ENCODE results near the gene FN3K.

The FN3K gene

DNA sequence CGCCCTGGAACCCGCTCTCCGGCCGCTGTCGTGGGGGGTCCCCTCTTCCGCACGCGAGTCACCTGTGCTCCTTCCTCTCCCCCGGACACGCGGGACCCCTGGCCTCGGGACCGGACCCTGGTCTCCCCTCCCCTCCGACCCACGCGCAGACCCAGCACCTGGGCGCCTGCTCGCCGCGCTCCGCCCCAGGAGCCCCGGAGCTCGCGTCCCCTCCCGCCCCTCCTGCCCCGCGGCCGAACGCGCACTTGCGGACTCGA, 37.7 kb upstream of the FN3K start:
- no peak for TF ChIP-seq GATA3 (IDR thresholded peaks at IDR 0.05; ENCODE audit: low read depth, low read length)
- no peak for TF ChIP-seq GATA2 (IDR thresholded peaks at IDR 0.05; ENCODE audit: low read depth, low read length)

DNA sequence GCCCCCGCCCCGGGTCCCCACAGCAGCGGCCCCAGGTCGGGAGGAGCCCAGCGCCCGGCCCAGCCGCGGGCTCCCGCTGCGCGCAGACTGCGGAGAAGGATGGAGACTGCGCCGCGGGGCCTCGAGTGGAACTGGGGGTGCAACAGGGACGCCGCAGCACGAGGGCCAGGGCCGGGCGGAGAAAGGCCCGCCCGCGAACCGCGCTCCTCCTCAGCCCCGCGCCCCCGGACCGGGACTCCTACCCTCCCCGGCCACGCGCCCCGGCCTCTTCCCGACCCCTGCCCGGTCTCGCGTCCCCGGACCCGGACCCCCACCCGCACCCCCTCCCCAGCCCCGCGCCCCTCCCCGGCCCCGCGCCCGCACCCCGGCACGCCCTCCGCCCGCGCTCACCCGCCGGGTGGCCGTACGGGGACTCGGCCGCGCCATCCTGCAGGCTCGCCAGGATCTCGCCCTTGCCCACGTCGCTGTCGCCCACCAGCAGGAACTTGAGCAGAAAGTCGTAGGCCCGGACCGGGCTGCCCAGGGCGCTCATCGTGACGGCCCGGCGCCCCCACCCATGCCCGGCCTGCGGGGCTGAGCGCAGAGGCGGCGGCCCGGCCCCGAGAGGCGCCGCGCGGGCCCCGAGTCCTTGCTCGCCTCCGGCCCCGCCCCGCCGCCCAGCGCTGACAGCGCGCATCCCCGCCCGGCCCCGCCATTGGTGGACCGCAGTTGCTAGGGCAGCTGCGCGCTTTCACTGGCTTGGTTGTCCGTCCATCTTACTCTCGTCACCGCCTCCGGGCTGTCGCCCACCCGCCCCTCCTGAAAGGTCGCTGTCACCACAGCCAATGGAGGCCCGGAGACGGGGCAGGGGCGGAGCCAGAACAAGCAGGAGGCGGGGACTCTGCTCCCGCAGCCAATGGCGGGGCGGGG, 37.1 kb upstream of the FN3K start, which contains the start of gene RAB40B:
Gene RAB40B, minus strand, starts transcription at position 634 of the 909 bp plus-strand sequence. Its CDS starts 102 bp downstream, at position 532.
- TF ChIP-seq GATA3 (IDR thresholded peaks at IDR 0.05; ENCODE audit: low read depth, low read length), result no peak
- TF ChIP-seq GATA2 (IDR thresholded peaks at IDR 0.05; ENCODE audit: low read depth, low read length), result no peak

DNA sequence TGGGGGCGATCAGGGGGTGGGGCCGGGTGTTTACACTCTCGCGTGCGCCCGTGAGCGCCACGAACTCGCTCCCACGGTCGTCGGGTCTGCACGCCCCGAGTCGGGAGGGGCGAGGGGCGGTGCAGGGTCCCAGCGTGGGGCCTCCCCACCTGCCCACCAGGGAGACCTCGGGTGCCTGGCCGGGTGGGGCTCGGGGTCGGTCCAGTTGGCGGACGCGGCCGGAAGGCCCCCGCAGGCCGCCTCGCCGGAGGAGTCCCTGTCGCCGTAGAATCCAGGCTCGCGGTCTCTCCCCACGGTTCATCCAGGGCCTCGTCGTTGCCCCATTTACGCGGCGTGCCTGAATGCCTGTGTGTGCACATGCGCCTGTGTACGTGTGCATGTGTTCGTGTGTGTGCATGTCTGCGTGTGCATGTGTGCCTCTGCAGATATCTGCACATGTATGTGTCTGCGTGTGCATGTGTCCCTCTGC, 36.4 kb upstream of the FN3K start:
- TF ChIP-seq GATA2 (IDR thresholded peaks at IDR 0.05; ENCODE audit: low read depth, low read length), result no peak
- TF ChIP-seq GATA3 (IDR thresholded peaks at IDR 0.05; ENCODE audit: low read depth, low read length), result no peak

DNA sequence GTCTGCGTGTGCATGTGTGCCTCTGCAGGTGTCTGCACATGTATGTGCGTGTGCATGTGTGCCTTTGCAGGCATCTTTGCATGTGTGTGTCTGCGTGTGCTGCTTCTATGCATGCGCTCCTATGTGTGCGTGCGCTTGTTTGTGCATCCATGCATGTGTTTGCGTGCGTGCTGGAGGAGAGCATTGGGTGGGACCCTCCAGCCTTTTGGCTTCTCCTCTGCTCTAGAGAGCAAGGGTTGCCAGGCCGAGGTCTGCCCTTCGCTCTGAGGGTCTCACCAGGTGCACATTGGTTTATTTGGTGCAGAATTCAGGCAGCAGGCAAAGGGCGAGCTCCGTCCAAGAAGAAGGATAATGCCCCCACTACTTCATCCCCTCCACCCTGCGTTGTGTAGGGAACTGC, 35.9 kb upstream of the FN3K start:
- TF ChIP-seq GATA3 (IDR thresholded peaks at IDR 0.05; ENCODE audit: low read depth, low read length) (no peak), GATA2 (IDR thresholded peaks at IDR 0.05; ENCODE audit: low read depth, low read length) (no peak)

DNA sequence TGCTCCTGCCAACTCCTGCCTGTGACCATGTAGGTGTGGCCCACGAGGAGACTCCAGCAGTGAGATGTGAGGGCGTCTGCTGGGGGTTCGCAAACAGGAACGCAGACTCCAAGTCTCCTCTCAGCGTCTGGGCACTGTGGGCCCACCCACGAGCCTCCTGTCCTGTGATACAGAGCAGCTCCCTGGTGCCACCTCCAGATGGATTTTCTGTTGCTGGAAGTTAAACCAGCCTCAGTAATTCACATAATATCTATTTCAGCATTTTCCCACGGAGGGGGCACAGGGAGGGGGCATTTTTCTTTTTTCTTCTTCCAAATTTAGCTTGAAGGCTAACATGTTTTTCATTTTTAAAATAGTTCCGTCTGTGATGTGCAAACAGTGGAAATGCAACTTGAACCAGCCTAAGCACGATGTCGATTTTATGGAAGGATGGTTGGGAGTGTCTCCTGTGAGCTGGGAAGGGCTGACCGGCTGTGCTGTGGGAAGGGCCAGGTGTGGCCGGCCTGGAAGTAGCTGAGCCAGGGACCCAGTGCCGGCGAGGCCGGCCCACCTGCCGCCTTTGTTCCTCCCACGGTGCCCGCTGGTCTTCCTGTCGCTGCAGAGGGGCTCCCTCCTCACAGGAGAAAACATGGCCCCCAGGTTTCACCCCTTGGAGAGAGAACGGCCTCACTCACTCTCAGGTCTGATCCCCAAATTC, 33.0 kb upstream of the FN3K start:
- TF ChIP-seq GATA3 (IDR thresholded peaks at IDR 0.05; ENCODE audit: low read depth, low read length) (no peak), GATA2 (IDR thresholded peaks at IDR 0.05; ENCODE audit: low read depth, low read length) (no peak)

DNA sequence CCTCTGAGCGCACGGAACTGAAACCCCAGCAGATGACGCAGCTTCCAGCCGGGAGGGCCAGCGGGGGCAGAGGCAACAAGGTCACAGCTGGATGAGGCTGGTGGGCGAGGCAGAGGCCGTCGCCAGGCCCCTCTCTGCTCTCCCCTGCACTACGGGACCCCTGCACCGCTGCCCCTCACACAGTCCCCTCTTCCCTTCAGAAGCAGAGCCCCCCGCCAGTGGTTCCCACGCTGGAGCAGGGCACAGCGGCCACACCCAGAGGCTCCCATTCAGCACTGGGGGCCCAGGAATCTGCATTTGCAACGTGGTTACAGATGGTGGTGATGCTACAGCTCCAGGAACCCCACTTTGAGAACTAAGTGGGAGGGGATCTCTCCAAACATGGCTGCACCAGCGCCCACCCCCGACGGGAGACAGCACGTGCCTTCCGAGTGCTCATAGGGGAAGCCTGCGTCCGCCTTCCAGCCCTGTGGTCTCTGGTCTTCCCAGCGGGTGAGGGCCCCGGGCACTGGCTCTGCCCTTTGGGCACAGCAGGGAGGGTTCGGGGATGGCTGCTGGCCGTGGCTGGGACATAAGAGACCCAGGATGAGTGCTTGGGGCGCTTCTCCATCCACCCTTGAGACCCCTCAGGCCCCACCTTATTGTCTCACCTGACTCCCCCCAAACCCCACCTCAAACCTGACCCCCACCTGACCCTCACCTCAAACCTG, 32.2 kb upstream of the FN3K start:
- TF ChIP-seq GATA2 (IDR thresholded peaks at IDR 0.05; ENCODE audit: low read depth, low read length) (no peak), GATA3 (IDR thresholded peaks at IDR 0.05; ENCODE audit: low read depth, low read length) (no peak)

DNA sequence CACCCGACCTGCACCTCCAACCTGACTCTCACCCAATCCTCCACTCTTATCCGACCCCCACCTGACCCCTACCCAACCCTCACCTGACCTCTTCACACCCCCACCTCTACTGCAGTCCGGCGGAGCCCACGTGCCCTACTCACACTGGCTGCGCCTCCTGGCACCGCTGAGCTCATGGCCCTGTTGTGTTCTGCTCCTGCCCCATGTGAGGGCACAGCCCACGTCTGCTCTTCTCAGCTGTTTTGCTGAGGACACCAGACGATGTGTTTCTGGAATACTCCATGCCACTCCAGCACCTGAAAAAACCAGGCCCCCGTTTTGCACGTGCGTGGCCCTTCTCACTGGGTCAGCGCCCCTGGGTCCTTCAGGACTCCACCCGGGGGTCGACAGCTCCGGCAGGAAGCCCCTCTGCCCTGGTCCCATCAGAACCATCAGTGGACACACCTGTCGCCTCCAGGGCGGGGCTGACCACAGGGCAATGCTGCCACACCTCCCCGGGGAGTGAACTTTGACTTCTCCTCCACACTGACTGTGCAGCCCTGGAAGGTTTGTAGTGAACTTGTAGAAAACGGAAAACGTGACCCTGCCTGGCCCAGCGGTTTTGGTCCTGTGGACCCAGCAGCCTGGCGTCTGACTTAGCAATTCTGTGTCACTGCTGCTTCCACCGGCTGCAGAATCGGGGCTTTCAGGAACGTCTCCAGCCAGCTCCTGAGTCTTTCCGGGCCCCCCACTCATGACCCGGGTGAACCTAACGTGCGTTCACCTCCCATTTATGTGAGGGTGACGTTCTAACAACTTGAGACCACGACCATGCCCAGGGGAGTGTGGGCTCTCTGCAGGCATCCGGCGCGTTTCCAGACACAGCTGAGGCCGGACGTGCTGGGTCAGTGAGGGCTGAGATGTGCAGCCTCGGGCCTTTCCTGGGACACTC, 31.2 kb upstream of the FN3K start:
- no peak for TF ChIP-seq GATA3 (IDR thresholded peaks at IDR 0.05; ENCODE audit: low read depth, low read length)
- no peak for TF ChIP-seq GATA2 (IDR thresholded peaks at IDR 0.05; ENCODE audit: low read depth, low read length)

DNA sequence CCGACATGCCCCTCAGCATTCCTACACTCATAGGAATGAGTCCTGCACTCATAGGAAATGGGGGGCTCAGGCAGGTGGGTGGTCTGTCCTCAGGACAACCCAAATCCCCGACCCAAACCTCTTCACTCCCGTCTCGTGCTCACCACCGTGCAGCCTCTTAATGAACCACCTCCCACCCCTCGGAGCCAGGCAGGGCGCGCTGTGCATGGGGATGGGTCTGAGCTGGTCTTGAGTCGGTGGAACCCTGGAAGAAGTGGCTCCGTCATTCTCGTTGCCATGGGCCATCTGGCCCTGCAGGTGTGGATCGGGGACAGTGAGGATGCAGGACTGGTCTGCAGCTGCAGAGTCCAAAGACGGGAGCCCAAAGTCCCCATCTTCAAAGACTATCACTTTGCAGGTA, 30.5 kb upstream of the FN3K start:
- TF ChIP-seq GATA3 (IDR thresholded peaks at IDR 0.05; ENCODE audit: low read depth, low read length) (no peak), GATA2 (IDR thresholded peaks at IDR 0.05; ENCODE audit: low read depth, low read length) (no peak)

DNA sequence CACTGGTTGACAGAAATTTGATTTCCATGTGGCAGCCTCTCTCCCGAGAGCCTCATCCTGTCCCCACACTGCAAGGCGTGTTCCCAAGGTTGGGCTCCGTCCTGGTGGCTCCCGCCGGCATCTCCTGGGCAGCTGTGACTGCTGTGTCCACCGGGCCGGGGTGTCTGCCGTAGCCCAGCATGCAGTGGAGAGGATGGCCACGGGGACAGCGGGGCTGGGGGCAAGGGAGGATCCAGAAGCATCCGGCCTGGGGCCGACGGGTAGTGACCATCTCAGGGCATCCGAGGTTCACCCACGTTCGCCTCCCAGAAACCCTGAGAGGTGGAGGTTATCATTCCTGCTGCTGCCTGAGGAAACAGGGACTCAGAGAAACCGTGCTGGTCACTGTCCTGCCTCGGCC, 29.7 kb upstream of the FN3K start:
- TF ChIP-seq GATA3 (IDR thresholded peaks at IDR 0.05; ENCODE audit: low read depth, low read length), result no peak
- TF ChIP-seq GATA2 (IDR thresholded peaks at IDR 0.05; ENCODE audit: low read depth, low read length), result no peak

DNA sequence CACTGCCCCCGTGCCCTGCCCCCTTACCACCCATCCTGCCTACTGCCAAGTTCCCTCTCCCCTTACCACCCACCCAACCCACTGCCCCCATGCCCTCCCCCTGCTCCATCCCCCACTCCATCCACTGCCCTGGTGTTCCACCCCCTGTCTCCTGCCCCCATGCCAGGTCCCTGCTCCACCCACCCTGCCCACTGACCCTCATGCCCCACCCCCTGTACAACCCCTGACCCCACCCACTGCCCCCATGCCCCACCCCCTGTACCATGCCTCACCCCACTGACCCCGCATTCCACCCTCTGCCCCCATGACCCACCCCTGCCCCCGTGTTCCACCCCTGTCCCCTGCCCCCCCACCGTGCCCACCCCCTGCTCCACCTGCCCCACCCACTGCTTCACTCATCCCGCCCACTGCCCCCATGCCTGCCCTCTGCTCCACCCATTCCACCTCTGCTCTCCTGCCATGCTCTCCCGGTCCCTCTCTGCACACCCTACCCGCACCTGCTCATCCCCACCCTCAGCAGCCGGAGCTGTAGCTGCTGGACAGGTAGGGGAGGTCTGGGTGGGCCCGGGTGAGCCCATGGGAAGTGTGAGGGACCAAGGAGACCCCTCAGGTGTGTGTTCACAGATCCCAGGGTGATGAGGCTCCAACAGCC, 26.3 kb upstream of the FN3K start:
- TF ChIP-seq GATA2 (IDR thresholded peaks at IDR 0.05; ENCODE audit: low read depth, low read length) (no peak), GATA3 (IDR thresholded peaks at IDR 0.05; ENCODE audit: low read depth, low read length) (no peak)

DNA sequence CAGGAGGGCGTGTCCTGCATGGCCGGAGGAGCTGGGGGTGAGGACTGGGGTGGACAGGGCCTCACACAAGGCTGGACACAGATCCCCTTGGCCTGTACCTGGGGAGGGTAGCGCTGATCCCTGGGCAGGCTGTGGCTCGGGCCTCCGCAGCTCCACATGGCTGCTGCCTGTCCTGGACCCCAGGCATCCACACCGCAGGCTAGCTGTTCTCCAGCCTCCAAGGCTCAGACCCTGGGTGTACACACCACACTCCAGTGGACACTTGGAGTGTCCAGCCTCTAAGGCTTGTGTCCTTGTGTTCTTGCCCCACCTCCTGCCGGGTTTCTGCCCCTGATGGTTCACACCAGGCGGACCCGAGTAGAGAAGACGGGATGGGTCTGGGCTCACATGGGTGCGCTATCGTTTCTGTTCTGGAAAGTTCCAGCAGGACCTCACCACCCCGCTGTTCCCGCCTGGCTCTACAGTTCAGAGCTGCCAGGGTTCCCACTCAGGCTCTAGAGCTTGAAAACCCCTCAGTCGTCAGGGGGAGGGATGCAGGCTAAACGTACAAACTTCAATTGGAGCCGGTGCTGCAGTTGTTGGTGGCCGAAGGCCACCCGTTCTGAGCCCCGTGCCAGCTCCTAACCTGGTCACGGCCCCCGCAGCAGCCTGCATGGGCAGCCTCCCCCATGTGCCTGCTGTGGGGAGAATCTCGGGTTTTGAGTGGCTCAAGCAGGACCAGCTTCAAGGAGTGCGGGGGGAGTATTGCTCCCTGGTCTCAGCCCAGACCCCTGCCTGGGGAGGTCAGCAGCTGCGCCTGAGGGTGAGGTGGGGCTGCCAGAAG, 25.5 kb upstream of the FN3K start:
- TF ChIP-seq GATA2 (IDR thresholded peaks at IDR 0.05; ENCODE audit: low read depth, low read length) (no peak), GATA3 (IDR thresholded peaks at IDR 0.05; ENCODE audit: low read depth, low read length) (no peak)
